Activated naive CD8-positive, alpha-beta T cell treated with anti-CD3 and anti-CD28 coated beads for 36 hours (primary cell): ENCODE data around the gene MTSS2. TPM values are rescaled to one million over a fixed set of nuclear protein-coding genes. Genes with fewer than 3 reads are reported as not detected.
A peak's percentile ranks its signal among the peaks of the same experiment; 100 is the strongest.

Experiments used
- DNase-seq: peaks from one replicate; pipeline ENCODE4 v3.0.0; 2021
- H3K27ac Mint-ChIP-seq: one replicate; pipeline ENCODE4 v1.8.0; 2022; ENCODE audit warnings: mild to moderate bottlenecking, moderate library complexity, mixed read lengths
- H3K27me3 Mint-ChIP-seq: one replicate; pipeline ENCODE4 v1.8.0; 2022; ENCODE audit warnings: mild to moderate bottlenecking, mixed read lengths
- H3K36me3 Mint-ChIP-seq: one replicate; pipeline ENCODE4 v1.8.0; 2021; ENCODE audit warnings: mild to moderate bottlenecking, mixed read lengths
- H3K4me1 Mint-ChIP-seq: one replicate; pipeline ENCODE4 v1.8.0; 2021; ENCODE audit warnings: mixed read lengths
- H3K4me3 Mint-ChIP-seq: one replicate; pipeline ENCODE4 v1.8.0; 2022; ENCODE audit warnings: mild to moderate bottlenecking, moderate library complexity, mixed read lengths
- H3K9me3 Mint-ChIP-seq: one replicate; pipeline ENCODE4 v1.8.0; 2022; ENCODE audit warnings: mixed read lengths
- total RNA-seq, 2 experiments: library from RNA; stranded (reverse); gene quantifications; one replicate each; pipeline ENCODE4 v1.2.3, GENCODE V29; 2021

Gene MTSS2
- total RNA-seq, 2 experiments from 2014 or later, result 6.9 to 9.2 TPM

DNA sequence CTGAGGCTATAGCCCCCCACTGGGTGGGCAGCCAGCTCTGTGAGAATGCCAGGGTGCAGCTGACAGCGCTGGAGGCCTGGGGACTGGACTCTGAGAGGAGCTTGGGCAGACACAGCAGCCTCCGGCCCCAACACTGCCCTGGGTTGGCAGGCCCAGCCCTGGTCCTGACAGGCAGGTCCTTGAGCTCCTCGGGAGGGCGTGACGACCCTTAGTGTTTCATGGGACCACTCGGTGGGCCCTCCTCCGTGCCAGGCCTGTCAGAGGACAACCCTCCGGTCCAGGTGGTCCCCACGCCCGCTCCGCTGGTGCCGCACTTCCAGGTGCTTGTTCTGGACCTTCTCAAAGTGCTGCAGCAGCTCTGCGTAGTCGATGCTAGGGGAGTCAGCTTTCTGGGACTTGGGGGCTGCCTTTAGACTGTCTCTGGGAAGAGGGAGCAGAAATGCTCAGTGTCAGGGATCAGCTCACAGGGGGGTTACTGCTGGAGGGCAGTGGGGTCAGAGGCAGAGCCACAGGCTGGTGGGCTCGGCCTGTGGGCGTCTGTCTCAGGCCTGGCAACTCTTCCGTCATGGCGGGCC is 1.9 kb upstream of the MTSS2 start:
- Mint-ChIP-seq H3K9me3 (no peaks in the 10 kb centered on the region), H3K27ac (no peak overlapping the region), H3K36me3 (no peaks in the 10 kb centered on the region), H3K4me1 (peaks cover 9% of the 10 kb centered on the region), H3K27me3 (peaks cover 4% of the 10 kb centered on the region), H3K4me3 (no peak overlapping the region)
- DNase-seq, result no peak

DNA sequence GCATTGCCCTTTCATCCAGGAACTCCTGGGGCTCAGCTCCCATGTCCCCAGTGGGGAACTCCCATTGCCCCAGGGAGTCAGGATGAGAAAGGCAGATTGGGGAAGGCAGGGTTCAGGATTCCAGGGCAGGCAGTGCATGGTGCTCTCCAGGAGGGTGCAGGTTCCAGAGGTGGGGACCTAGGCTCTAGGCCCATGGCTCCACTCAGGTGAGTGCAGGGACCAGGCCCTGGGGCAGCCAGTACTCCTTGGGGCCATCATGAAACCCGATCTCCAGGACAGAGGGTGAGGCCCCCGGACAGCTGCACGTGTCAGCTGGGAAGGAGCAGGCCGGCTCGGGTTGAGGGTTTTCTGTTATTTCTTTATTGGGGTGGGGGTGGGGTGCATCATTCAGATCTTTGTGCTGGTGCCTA is 1.3 kb upstream of the MTSS2 start:
- H3K27ac Mint-ChIP-seq, result no peak overlapping the region
- no peaks in the 10 kb centered on the region for H3K9me3 Mint-ChIP-seq
- DNase-seq, result no peak
- peaks cover 4% of the 10 kb centered on the region for H3K27me3 Mint-ChIP-seq
- peaks cover 9% of the 10 kb centered on the region for H3K4me1 Mint-ChIP-seq
- no peaks in the 10 kb centered on the region for H3K36me3 Mint-ChIP-seq
- peak overlapping the region; percentile 45 for H3K4me3 Mint-ChIP-seq

DNA sequence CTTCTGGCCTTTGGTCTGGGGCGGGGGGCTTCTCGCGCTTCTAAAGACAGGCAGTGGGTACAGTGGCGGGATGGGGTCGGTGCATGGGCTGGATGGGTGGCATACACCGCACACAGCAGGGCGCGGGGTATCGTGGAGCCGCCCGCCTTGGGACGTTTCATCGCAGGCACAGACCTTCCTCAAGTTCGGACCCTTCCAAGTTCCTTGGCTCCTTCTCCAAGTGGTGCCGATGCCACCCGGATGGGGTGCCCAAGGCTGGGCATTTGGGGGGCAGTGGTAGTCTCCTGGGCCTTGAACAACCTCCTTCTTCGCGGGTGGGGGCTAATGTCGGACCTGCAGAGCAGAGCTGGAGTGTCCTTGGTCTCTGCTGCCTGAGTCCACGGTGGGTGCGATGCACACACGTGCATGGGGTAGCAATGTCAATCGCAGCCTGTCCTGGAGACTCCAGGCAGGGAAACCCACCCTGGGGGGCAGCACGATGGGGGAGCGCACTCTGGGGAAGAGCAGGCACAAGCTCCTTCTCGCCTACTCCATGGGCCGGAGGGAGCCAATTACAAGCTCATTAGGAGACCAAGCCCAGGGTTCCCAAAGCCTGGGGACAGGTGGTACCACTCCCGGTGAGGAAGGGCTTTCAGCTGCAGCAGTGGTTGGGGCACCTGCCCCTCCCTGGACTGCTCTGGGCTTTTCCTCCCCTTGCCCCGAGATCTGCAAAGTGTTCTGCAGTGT is 686 bp upstream of the MTSS2 start:
- H3K4me1 Mint-ChIP-seq, result peaks cover 9% of the 10 kb centered on the region
- H3K27me3 Mint-ChIP-seq, result peaks cover 4% of the 10 kb centered on the region
- H3K4me3 Mint-ChIP-seq, result peak overlapping the region; percentile 54
- H3K36me3 Mint-ChIP-seq, result no peaks in the 10 kb centered on the region
- H3K9me3 Mint-ChIP-seq, result no peaks in the 10 kb centered on the region
- DNase-seq, result no peak
- peak overlapping the region; percentile 48 for H3K27ac Mint-ChIP-seq

DNA sequence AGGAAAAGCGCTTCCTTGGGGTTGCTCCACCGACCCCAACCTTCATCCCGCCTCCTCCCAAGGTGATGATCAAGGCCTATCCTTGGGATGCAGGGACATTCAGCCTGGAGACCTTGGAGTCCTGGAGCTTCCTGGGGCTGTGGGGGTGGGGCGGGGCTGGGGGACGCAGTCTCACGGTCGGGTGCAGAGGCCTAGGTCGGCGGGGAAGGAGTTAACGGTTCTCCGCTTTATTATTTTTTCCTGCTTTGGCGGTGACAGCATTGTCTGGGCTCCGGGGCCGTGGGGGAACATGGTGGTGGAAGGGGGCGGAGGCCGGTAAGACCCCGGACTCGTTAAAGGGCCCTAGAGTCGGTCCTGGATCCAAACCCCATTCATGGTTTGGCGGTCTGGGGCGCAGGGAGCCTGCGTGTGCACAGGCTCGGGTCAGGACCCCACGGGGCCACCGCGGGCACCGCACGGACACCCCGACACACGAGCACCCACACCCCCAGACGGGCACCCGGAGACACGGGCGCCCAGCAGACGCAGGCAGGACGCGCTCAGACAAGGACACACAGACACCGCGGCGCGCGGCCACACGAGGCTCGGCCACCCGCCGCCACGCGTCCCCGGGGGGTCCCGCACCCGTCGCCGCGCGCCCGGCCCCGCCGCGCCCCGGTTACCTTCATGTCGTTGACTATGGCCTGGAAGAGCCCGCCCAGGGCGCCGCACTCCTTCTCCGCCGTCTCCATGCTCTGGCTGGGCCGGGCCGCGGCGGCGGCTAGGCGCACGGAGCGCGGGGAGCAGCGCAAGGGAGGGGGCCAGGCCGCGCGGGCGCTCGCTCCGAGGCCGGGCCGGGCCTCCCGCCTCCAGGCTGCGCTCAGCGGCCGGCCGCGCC is 554 bp downstream of the MTSS2 start:
- Mint-ChIP-seq H3K36me3 (no peaks in the 10 kb centered on the region), H3K4me1 (peaks cover 13% of the 10 kb centered on the region), H3K27ac (no peak overlapping the region), H3K9me3 (no peaks in the 10 kb centered on the region), H3K4me3 (peak overlapping the region; percentile 77), H3K27me3 (peaks cover 4% of the 10 kb centered on the region)
- DNase-seq, result peak; percentile 25

DNA sequence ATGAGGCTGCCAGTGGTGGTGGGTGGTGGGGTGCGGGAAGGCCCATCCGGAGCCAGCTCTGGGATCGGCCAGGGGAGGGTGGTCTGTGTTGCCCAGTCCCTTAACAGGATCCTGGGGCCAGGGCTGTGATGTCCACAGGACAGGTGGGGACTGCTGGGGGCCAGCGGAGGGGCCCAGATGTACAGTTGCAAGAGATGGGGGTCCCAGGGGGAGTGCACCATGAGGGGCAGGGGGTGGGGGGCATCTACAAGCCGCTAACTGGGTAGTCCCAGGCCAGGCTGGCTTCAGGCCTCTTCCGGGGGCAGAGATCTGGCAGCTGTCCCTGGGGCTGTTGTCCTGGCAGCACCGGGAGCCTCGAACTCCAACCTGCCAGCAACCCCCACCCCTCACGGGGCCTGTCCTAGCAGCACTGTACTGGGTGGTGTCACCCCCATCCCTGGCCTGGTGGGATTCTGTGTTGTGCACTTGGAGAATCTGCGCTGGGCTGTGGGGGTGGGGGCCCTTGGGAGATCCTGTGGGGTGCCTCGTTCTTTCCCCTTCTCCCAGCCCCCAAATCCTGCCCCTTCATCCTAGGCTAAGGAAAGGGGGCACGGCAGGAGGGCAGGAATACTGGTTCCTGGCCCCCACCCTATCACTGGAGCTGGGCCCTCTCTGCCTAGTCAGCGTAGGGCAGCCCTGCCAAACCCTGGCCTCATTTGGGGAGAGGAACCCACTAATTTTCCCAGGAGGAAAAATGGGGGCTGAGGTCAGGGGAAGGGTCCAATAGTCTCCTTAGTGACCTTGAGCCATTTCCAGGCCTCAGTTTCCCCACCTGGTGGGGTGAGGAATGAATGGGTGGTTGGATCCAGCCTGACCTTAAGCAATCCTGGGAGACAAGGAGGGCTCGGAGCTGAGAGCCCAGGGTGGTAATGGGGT is 1.4 kb downstream of the MTSS2 start:
- peak overlapping the region; percentile 77 for H3K4me3 Mint-ChIP-seq
- no peaks in the 10 kb centered on the region for H3K36me3 Mint-ChIP-seq
- H3K27ac Mint-ChIP-seq, result no peak overlapping the region
- H3K4me1 Mint-ChIP-seq, result peaks cover 13% of the 10 kb centered on the region
- peaks cover 4% of the 10 kb centered on the region for H3K27me3 Mint-ChIP-seq
- no peaks in the 10 kb centered on the region for H3K9me3 Mint-ChIP-seq
- DNase-seq, result no peak

DNA sequence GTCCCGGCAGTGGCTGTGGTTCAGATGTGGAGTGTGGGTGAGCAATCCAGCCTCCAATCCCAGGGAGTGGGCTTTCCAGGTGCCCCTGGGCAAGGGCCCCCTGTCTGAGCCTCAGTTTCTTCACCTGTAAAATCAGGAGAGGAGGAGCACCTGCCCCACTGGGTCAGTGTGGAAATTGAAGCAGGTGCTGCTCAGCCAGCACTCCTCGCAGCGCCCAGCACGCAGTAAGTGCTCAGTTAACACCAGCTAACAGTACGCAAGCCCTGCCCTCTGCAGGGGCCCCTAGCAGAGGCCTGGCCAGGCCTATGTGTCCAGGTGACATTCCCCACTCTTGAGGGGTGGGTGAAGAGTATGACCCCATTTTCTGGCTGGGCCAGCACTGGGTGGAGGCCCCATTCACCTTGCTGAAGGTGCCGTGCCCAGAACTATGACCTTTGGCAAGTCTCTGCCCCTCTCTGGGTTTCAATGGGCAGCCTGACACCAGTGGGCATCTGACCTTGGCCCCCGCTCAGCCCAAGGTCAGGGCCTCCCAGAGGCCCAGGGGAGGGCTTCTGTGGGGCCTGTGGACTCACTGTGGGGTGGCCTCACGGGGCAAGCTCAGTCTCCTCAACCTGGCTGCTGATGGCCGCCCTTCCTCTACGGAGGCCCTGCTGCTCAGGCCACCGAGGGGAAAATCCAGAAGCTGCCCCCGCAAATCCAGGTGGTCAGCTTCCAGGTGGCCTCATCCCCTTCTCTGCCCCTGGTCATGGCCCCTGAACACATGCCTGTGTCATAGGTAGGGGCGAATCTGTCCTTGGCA is 2.5 kb downstream of the MTSS2 start:
- DNase-seq, result no peak
- Mint-ChIP-seq H3K4me1 (peaks cover 13% of the 10 kb centered on the region), H3K27me3 (peaks cover 4% of the 10 kb centered on the region), H3K4me3 (no peak overlapping the region), H3K27ac (no peak overlapping the region), H3K36me3 (no peaks in the 10 kb centered on the region), H3K9me3 (no peaks in the 10 kb centered on the region)

DNA sequence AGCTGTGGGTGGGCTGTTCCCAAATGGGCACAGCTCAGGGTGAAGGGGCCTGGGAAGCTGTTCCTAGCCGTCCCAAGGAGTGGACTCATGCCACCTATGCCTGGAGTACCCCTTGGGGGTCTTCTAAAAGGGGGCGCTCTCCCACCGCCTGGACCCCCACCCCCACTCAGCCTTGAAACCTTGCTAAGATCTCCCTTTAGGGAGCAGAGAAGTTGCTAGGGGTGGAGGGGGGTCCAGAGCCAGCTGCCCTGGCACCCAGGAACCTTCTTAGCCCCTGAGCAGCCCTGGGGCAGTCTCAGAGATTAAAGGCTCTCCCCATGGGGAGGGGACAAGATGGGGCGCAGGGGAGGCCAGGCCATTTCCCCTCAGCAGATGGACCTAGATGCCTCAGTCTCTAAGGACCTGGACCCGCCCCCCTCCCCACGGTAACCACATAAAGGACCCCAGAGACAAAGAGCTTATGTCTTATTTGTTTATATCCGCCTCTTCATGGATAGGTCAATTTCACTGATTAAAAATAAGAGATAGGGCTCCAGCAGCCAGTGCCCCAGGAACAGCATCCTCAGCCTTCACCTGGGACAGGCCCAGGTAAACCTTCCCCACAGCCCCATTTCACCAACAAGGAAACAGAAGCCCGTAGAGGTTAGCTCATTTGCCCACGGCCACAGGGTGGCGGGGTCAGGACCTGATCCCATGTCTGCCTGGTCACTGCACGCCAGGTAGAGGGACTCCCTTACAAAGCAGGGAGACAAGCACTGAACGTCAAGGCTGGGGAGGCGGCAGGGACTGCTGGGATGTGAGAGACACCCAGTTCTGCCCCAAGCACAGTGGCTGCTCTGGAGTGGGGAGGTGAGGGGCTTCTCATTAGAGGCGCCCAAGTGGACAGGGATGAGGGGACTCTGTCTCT is 3.4 kb downstream of the MTSS2 start:
- H3K4me1 Mint-ChIP-seq, result peaks cover 13% of the 10 kb centered on the region
- peaks cover 4% of the 10 kb centered on the region for H3K27me3 Mint-ChIP-seq
- H3K27ac Mint-ChIP-seq, result no peak overlapping the region
- H3K36me3 Mint-ChIP-seq, result no peaks in the 10 kb centered on the region
- no peaks in the 10 kb centered on the region for H3K9me3 Mint-ChIP-seq
- no peak for DNase-seq
- no peak overlapping the region for H3K4me3 Mint-ChIP-seq

DNA sequence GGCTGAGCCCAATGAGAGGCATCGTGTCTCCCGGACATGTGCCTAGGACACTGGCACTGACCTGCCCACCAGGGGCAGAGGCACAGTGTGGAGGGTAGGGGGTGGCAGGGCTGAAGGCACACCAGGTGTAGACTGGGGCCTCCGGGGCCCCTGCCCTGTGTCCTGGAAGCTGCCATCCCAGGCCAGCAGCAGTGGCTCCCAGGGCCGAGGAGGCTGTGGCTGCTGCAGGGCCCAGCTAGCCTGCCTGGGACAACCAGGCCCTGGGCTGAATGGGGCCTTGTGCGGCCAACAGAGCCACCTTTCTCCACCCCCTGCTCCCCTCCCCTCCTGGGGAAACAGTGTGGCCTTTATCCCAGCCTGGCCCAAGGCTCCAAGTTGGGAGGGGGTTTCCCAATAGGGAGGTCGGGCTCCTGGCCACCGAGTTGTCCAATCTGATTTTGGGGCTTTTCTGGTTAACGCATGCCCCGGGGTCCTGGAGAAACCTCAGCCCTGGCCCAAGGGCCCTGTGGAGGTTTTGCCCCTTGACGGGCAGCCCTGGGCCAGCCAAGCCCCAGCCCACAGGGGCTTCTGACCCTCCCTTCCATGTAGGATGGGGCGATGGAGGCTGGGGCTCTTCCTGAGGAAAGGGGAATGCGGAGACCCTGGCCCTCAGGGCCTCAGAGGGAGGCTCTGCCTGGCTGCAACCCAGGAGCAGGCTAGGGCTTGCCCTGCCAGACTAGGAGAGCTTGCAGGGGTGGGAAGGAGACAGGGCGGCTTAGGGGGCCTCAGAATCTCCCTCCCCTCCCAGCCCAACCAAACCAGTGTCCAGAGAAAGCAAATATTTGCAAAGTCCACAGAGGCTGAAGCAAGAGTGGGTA is 4.2 kb downstream of the MTSS2 start:
- peaks cover 4% of the 10 kb centered on the region for H3K27me3 Mint-ChIP-seq
- no peak for DNase-seq
- no peak overlapping the region for H3K27ac Mint-ChIP-seq
- H3K36me3 Mint-ChIP-seq, result no peaks in the 10 kb centered on the region
- no peak overlapping the region for H3K4me3 Mint-ChIP-seq
- no peaks in the 10 kb centered on the region for H3K9me3 Mint-ChIP-seq
- peaks cover 13% of the 10 kb centered on the region for H3K4me1 Mint-ChIP-seq

DNA sequence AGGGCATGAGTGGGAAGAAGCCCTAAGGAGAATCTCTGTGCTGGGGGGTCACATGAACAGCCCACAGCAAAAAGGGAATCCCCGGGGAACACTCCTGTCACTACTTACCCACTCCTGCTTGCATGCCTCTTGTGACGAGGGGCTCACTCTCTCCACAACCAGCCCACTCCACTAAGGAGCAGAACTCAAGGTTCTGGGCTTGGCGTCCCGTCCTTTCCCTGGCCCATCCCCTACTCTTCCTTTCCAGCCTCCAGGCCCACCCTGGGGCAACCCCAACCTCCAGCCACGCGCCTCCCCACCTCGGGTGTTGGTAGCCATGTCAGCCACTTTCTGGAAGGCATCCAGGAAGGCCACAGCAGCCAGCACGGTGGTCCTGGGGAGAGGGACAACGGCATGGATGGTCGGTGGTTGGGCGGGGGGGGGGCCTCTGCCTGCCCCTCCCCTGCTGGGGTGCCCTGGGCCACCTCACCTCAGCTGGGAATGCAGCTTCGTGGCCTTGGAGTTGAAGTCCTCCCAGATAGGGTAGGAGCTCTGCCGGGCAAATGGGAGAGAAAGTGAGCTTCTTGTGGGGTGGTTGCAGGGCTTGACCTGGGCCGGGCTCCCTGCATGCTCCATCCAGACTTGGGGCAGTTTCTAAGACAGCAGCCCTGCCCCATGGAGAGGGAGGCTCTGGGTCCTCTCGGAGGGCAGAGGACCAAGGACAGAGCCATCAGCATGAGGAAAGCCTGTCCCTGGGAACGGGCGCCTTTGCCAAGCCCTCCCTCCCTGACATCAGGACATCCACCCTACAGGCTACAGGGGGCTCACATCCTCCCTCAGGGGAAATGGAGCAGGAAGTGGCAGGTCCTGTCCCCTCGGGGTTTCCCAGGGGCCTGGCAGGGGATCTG is 5.1 kb downstream of the MTSS2 start:
- Mint-ChIP-seq H3K27ac (no peak overlapping the region), H3K9me3 (no peaks in the 10 kb centered on the region), H3K4me3 (no peak overlapping the region), H3K36me3 (no peaks in the 10 kb centered on the region), H3K4me1 (peaks cover 13% of the 10 kb centered on the region), H3K27me3 (peaks cover 4% of the 10 kb centered on the region)
- no peak for DNase-seq

DNA sequence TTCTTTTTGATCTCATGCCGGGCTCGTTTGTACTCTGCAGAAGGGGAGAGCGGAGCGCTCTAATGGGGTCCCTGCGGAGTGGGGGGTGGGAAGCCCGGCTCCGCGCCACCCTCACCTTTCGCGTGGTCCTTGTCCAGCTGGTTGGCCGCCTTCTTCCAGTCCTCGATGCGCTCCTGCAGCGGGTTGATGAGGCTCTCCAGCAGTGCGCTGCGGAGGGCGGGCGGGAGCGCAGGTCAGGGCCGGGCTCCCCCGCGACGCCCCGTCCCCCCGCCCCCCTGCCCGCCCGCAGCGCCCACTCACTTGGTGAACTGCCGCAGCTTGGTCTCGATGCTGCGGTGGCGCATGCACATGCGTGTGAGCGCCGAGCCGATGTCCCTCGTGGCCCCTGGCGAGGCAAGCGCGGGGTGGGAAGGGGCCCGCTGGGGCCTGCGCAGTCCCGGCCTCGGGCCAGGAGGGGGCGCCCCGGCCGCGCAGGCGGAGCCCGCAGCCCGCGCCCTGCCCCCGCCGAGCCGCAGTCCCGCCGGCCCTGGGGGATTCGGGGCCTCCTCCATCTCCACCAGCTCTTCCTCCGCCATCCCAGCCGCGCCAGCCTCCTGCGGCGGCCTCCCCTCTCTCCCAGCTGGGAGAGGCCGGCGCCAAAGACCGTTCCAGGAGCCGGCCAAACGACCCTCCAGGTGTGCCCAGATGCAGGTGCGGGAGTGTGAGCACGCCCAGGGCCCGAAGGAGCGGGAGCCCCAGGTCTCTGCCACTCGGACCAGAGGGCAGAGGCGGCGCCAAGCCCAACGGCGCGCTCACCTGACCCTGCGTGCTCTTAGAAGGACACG is 6.0 kb downstream of the MTSS2 start:
- H3K27ac Mint-ChIP-seq, result no peak overlapping the region
- H3K36me3 Mint-ChIP-seq, result no peaks in the 10 kb centered on the region
- peaks cover 4% of the 10 kb centered on the region for H3K27me3 Mint-ChIP-seq
- no peak overlapping the region for H3K4me3 Mint-ChIP-seq
- H3K4me1 Mint-ChIP-seq, result peaks cover 13% of the 10 kb centered on the region
- no peaks in the 10 kb centered on the region for H3K9me3 Mint-ChIP-seq
- peak; percentile 31 for DNase-seq
